D721Med (cell line): ENCODE measurements around the gene GTPBP2.
A peak's percentile ranks its signal among the peaks of the same experiment; 100 is the strongest.
"Not testable (repeated sequence)": the region's sequence is repeated elsewhere in the genome, so short reads cannot be mapped to it uniquely, and the experiment has no call there.

Experiments
- DNase-seq: peaks from one replicate; pipeline ENCODE4 v3.0.0; 2011; ENCODE audit warnings: low spot score; ENCODE audit not compliant: insufficient read length
- FAIRE-seq: peaks from 2 replicates; lab custom pipeline; 2011; peaks lifted over from hg19 to GRCh38; lab: Jason Lieb, UNC
- TF ChIP-seq, protein P1 (sequence below): IDR thresholded peaks from 2 replicates; pipeline ENCODE4 v1.5.1; 2012; ENCODE audit warnings: mild to moderate bottlenecking, control low read depth; ENCODE audit not compliant: insufficient read depth; ENCODE audit errors: missing control alignments

The GTPBP2 gene

DNA sequence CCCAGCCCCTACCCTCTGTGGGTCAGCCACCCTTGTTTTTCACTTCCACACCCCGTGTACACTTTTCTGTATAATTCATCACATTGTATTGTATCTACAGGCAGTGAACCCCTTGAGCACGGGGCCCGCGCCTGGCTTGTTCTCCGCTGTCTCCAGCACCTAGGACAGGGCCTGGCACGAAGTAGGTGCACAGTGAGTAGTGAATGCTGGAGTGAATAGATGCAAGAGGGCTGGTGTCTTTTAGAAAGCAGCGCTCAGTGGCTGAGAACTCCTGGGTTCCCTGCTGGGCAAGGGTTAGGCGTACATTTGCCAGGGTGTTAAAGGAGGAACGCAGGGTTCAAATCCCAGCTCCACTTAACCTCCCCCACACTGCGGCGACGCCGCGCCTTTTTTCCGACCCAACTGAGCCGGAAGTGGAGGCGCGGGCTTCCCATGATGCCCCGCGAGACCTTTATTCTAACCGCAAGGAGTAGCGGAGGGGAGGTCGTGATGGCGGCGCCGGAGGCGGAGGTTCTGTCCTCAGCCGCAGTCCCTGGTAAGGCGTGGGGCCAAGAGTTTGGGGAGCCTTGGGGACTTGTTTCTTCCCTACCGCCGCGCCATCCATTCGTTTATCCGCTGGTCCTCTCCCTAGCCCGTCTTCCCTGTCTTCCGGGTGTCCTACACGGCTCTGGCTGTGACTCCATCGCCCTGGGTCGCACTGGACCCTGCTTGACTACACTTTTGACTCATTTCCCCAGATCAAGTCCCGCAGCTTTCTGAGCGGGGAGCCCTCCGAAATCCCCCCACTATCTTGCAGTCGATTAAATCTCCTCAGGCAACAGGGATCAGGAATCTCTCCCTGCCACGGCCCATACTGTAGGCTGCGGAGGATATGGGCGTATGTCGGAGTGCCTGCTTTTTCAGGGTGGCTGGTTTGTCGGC lies 6.6 kb upstream of the GTPBP2 start, which contains the start of gene MAD2L1BP:
Gene MAD2L1BP (plus strand): TSS at position 454 of the 921 bp plus-strand sequence. CDS start 36 bp downstream, at position 490.
- no peak for FAIRE-seq
- TF ChIP-seq, protein P1, sequence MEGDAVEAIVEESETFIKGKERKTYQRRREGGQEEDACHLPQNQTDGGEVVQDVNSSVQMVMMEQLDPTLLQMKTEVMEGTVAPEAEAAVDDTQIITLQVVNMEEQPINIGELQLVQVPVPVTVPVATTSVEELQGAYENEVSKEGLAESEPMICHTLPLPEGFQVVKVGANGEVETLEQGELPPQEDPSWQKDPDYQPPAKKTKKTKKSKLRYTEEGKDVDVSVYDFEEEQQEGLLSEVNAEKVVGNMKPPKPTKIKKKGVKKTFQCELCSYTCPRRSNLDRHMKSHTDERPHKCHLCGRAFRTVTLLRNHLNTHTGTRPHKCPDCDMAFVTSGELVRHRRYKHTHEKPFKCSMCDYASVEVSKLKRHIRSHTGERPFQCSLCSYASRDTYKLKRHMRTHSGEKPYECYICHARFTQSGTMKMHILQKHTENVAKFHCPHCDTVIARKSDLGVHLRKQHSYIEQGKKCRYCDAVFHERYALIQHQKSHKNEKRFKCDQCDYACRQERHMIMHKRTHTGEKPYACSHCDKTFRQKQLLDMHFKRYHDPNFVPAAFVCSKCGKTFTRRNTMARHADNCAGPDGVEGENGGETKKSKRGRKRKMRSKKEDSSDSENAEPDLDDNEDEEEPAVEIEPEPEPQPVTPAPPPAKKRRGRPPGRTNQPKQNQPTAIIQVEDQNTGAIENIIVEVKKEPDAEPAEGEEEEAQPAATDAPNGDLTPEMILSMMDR, result no peak
- DNase-seq, result peak; percentile 40

DNA sequence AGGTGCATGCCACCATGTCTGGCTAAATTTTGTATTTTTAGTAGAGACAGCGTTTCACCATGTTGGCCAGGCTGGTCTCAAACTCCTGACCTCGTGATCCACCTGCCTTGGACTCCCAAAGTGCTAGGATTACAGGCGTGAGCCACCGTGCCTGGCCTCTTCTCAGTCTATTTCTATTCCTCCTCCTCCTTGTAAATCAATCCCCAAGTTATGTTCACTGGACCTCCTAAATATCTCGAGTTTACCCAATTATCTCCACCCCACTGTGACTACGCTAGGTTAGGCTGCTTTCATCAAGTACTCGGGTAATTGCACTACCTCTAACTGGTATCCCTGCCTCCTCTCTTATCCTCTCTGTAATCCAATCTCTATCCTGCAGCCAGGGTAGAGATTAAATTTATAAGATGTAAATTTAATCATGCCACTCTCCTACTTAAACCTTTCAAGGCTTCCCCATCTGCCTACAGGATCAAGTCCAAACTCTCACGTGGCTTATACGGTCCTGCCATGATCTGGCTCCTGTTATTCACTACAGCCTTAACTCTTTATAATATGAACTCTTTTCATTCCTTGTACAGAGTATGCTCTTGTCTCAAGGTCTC lies 5.7 kb upstream of the GTPBP2 start:
- FAIRE-seq (no peak), DNase-seq (peak; percentile 79)
- TF ChIP-seq, protein P1, result no peak

DNA sequence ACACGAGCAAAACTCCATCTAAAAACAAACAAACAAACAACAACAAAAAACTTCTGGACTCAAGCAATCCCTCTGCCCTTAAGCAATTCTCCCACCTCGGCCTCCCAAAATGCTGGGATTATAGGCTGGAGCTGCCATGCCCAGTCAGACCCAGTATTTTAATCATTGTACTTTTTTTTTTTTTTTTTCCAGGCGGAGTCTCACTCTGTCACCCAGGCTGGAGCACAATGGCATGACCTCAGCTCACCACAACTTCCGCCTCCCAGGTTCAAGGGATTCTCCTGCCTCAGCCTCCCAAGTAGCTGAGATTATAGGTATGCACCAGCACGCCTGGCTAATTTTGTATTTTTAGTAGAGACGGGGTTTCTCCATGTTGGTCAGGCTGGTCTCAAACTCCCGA lies 3.9 kb upstream of the GTPBP2 start:
- not testable (repeated sequence) for DNase-seq, FAIRE-seq

DNA sequence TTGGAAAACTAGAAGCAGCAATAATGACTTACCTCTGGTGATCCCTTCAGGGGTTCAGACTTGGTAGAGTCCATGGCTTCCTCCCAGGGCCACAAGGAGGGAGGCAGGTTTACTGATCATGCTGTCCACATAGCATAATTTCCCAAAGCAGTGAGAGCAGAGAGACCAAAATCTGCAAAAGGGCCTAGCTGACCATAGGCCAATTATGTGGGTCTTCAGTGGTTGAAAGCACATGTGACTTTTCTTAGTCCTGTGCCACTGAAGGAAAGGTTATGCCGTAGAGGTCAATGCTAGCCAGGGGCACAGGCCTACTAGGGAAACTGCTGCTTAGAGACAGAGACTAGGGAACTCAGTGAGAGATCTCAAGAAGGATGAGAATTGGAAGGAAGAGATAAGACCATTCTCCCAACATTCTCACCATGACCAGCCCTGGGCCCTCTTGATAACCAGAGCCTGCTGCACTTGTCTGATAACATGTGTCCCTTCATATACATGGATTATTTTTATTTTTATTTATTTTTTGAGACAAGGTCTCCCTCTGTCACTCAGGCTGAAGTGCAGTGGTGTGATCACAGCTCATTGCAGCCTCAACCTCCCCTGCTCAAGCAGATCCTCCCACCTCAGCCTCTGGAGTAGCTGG lies 2.0 kb upstream of the GTPBP2 start:
- DNase-seq, result no peak
- TF ChIP-seq, protein P1, result no peak

DNA sequence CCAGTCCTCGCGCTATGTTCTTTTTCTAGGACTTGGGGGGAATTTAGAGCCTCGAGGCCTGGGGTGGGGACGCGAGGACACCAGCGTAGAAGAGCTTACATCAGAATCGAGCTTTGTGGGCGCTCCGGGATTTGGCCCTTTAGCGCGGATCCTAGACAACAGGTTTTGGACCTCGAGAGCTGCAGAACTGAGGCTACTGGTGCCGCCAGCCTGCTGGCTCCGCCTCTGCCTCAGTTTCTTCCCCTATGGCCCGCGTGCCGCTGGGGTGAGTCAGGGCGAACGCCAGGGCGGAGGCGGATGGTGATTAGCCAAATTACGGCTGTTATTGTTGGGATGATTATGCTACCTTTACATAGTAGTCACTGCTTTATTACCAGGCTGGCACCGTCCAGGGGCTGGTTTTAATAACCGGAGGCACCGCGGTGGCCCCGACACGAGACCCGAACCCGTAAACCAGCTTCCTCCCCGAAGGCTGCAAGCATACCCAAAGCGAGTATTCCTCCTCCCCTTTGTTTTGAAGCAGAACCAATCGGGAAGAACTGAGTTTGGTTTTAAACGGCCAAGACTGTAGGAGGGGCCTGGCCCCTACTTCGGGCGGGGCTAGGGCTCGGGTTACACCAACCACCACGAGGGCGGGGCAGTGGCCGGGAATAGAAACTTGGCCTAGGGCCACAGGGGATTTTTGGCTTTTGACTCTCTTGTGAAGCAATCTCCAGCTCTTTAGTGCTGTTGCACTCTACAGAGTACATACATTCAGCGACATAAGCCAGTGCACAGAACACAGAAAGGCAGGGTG lies 639 bp upstream of the GTPBP2 start:
- TF ChIP-seq, protein P1, result no peak
- DNase-seq (peak; percentile 94), FAIRE-seq (no peak)

More for the DNA sequence above, 2.0 kb upstream of the GTPBP2 start:
- FAIRE-seq, result no peak

DNA sequence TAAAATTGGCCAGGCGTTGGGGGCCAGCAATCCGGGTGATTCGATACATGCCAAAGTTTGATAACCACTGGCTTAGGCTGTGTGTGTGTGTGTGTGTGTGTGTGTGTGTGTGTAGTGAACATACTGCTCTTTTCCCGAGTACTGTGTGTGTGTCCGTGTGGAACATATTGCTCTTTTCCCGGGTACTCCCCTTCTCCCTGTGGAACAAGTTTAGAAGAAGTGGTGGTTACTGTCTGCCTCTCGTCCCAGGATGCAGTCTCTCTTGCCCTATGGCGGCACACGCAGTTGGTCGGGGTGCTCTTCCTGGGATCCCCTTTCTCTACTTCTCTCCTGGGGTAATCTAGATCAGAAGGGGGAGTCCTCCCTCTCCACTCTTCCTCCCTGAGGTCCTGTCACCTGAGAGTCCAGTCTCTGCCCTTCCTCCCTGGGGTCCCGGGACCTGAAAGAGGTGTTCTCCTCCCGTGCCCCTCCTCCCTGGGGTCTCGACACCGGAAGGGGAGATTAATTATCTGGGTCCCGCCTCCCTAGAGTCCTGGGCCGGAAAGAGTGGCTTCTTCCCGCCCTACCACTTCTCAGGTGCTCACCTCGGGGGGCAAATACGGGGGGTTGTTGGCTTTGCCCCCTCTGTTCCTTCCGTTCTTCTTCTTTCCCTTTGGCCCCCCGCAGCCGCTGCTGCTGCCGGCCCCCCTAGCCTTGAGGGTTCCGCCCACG lies 516 bp downstream of the GTPBP2 start:
- DNase-seq (peak; percentile 56), FAIRE-seq (no peak)
- TF ChIP-seq, protein P1, result no peak
